HG02759 (cell line): Measurements from ENCODE around the gene SIGLEC6.

Source experiments
- ATAC-seq: cut with Tn5 transposase; IDR thresholded peaks from one replicate; pipeline ENCODE4 v1.9.1; 2021; ENCODE audit warnings: mild to moderate bottlenecking, moderate library complexity; ENCODE audit not compliant: unreplicated experiment

Gene SIGLEC6

GRCh38 chr19:51477344-51477743 lies 54.1 kb downstream of the SIGLEC6 start:
- ATAC-seq = no peak

- ATAC-seq = no peak
Measured at GRCh38 chr19:51476164-51476563, 55.3 kb downstream of the SIGLEC6 start.

- ATAC-seq = no peak
Measured at GRCh38 chr19:51473009-51473707, 58.3 kb downstream of the SIGLEC6 start.

- ATAC-seq = no peak
Measured at GRCh38 chr19:51472607-51473006, 58.9 kb downstream of the SIGLEC6 start.

- no peak for ATAC-seq
Measured at GRCh38 chr19:51471527-51471926, 59.9 kb downstream of the SIGLEC6 start.

- no peak for ATAC-seq
Measured at GRCh38 chr19:51470966-51471365, 60.5 kb downstream of the SIGLEC6 start.

- ATAC-seq = no peak
Measured at GRCh38 chr19:51469629-51470028, 61.8 kb downstream of the SIGLEC6 start.

GRCh38 chr19:51469162-51469561 lies 62.3 kb downstream of the SIGLEC6 start:
- ATAC-seq = no peak

- no peak for ATAC-seq
Measured at GRCh38 chr19:51468545-51468920, 62.9 kb downstream of the SIGLEC6 start.

- no peak for ATAC-seq
Measured at GRCh38 chr19:51467864-51468544, 63.5 kb downstream of the SIGLEC6 start.
